ENCODE results near the gene ROM1.
"Not testable (repeated sequence)": the region's sequence is repeated elsewhere in the genome, so short reads cannot be mapped to it uniquely, and the experiment has no call there.

Gene ROM1

GRCh38 chr11:62569611-62570010, 43.4 kb upstream of the ROM1 start:
- no peak overlapping the region for H3K23ac ChIP-seq (ENCODE audit: low read length)
- H2BK12ac ChIP-seq (ENCODE audit: low read length), result no peak overlapping the region
- no peaks in the 10 kb centered on the region for H3K27me3 ChIP-seq (ENCODE audit: insufficient read depth, low read length)
- H4K8ac ChIP-seq (ENCODE audit: low read depth, low read length), result no peak overlapping the region
- H4K91ac ChIP-seq (ENCODE audit: low read depth, low read length), result no peak overlapping the region
- WGBS (ENCODE audit: extremely low coverage, insufficient coverage, insufficient read length), result no CpG with 5 or more reads among the region's 1 CpG
- no peak overlapping the region for H3K14ac ChIP-seq (ENCODE audit: low read length)
- no peak overlapping the region for H3K4me2 ChIP-seq (ENCODE audit: low read length)
- H3K36me3 ChIP-seq (ENCODE audit: control insufficient read depth in 1 of 2, insufficient read depth in 2 of 2, low read length in 2 of 2), result peaks cover 47 to 65% of the 10 kb centered on the region in 2 experiments
- H3K27ac ChIP-seq (ENCODE audit: low read depth, low read length), result no peak overlapping the region
- peaks cover 10% of the 10 kb centered on the region for H3K79me1 ChIP-seq (ENCODE audit: low read length)
- no peak for DNase-seq
- no peak overlapping the region for H2BK5ac ChIP-seq (ENCODE audit: low read depth, low read length, poor library complexity)
- no peak overlapping the region for H4K12ac ChIP-seq (ENCODE audit: low read depth, low read length)
- no peak overlapping the region for H2AK5ac ChIP-seq (ENCODE audit: low read length)
- H3K4me1 ChIP-seq (ENCODE audit: control insufficient read depth in 1 of 2, insufficient read depth in 2 of 2, low read length in 2 of 2), result peaks cover 4% of the 10 kb centered on the region in 2 experiments
- H3K79me2 ChIP-seq (ENCODE audit: control insufficient read depth, insufficient read depth, low read length, poor library complexity), result peaks cover 14% of the 10 kb centered on the region
- H3K18ac ChIP-seq (ENCODE audit: low read length), result no peak overlapping the region
- H2BK120ac ChIP-seq (ENCODE audit: insufficient read depth, low read length, poor library complexity), result no peak overlapping the region
- H3K9me3 ChIP-seq (ENCODE audit: insufficient read depth, low read depth, low read length), result no peaks in the 10 kb centered on the region
- no peak overlapping the region for H3K9ac ChIP-seq (ENCODE audit: low read length)
- no peak overlapping the region for H3K4me3 ChIP-seq (ENCODE audit: low read depth, low read length)
- no peak overlapping the region for H3K4ac ChIP-seq (ENCODE audit: low read depth, low read length)
- H2AFZ ChIP-seq (ENCODE audit: insufficient read depth, low read length, poor library complexity), result no peak overlapping the region

- H3K23ac ChIP-seq (ENCODE audit: low read length); H4K91ac ChIP-seq (ENCODE audit: low read depth, low read length); H3K9me3 ChIP-seq (ENCODE audit: insufficient read depth, low read depth, low read length); H4K12ac ChIP-seq (ENCODE audit: low read depth, low read length); H3K27me3 ChIP-seq (ENCODE audit: insufficient read depth, low read length); H3K9ac ChIP-seq (ENCODE audit: low read length); H3K14ac ChIP-seq (ENCODE audit: low read length); H4K8ac ChIP-seq (ENCODE audit: low read depth, low read length); H2BK120ac ChIP-seq (ENCODE audit: insufficient read depth, low read length, poor library complexity); DNase-seq; H3K18ac ChIP-seq (ENCODE audit: low read length); H2BK12ac ChIP-seq (ENCODE audit: low read length); H2AFZ ChIP-seq (ENCODE audit: insufficient read depth, low read length, poor library complexity); H2BK5ac ChIP-seq (ENCODE audit: low read depth, low read length, poor library complexity); H3K4me3 ChIP-seq (ENCODE audit: low read depth, low read length); H3K4me2 ChIP-seq (ENCODE audit: low read length); H3K27ac ChIP-seq (ENCODE audit: low read depth, low read length); H2AK5ac ChIP-seq (ENCODE audit: low read length): not testable (repeated sequence)
- H3K36me3 ChIP-seq (ENCODE audit: control insufficient read depth in 1 of 2, insufficient read depth in 2 of 2, low read length in 2 of 2), result peaks cover 50 to 62% of the 10 kb centered on the region in 2 experiments
- H3K4me1 ChIP-seq (ENCODE audit: control insufficient read depth in 1 of 2, insufficient read depth in 2 of 2, low read length in 2 of 2), result peaks cover 11 to 13% of the 10 kb centered on the region in 2 experiments
- H3K79me2 ChIP-seq (ENCODE audit: control insufficient read depth, insufficient read depth, low read length, poor library complexity), result peaks cover 15% of the 10 kb centered on the region
- WGBS (ENCODE audit: extremely low coverage, insufficient coverage, insufficient read length), result no CpG with 5 or more reads among the region's 5 CpGs
- peak overlapping the region; percentile 68 for H3K4ac ChIP-seq (ENCODE audit: low read depth, low read length)
- peaks cover 12% of the 10 kb centered on the region for H3K79me1 ChIP-seq (ENCODE audit: low read length)
These were observed 42.2 kb upstream of the ROM1 start for GRCh38 chr11:62570903-62571302.

GRCh38 chr11:62571493-62571892, 41.6 kb upstream of the ROM1 start:
- H3K4me2 ChIP-seq (ENCODE audit: low read length); H3K23ac ChIP-seq (ENCODE audit: low read length); H2AFZ ChIP-seq (ENCODE audit: insufficient read depth, low read length, poor library complexity); H3K27ac ChIP-seq (ENCODE audit: low read depth, low read length); H2BK12ac ChIP-seq (ENCODE audit: low read length); H2BK5ac ChIP-seq (ENCODE audit: low read depth, low read length, poor library complexity); H3K9ac ChIP-seq (ENCODE audit: low read length); H4K8ac ChIP-seq (ENCODE audit: low read depth, low read length); H2BK120ac ChIP-seq (ENCODE audit: insufficient read depth, low read length, poor library complexity); H3K18ac ChIP-seq (ENCODE audit: low read length); H3K9me3 ChIP-seq (ENCODE audit: insufficient read depth, low read depth, low read length); DNase-seq; H2AK5ac ChIP-seq (ENCODE audit: low read length); H4K12ac ChIP-seq (ENCODE audit: low read depth, low read length); H3K27me3 ChIP-seq (ENCODE audit: insufficient read depth, low read length); H4K91ac ChIP-seq (ENCODE audit: low read depth, low read length); H3K14ac ChIP-seq (ENCODE audit: low read length); H3K4me3 ChIP-seq (ENCODE audit: low read depth, low read length): not testable (repeated sequence)
- H3K4ac ChIP-seq (ENCODE audit: low read depth, low read length), result peak overlapping the region; percentile 68
- peaks cover 11 to 13% of the 10 kb centered on the region in 2 experiments for H3K4me1 ChIP-seq (ENCODE audit: control insufficient read depth in 1 of 2, insufficient read depth in 2 of 2, low read length in 2 of 2)
- peaks cover 12% of the 10 kb centered on the region for H3K79me1 ChIP-seq (ENCODE audit: low read length)
- WGBS (ENCODE audit: extremely low coverage, insufficient coverage, insufficient read length), result 100% methylated on average over 1 of the region's 5 CpGs
- peaks cover 52 to 63% of the 10 kb centered on the region in 2 experiments for H3K36me3 ChIP-seq (ENCODE audit: control insufficient read depth in 1 of 2, insufficient read depth in 2 of 2, low read length in 2 of 2)
- H3K79me2 ChIP-seq (ENCODE audit: control insufficient read depth, insufficient read depth, low read length, poor library complexity), result peaks cover 15% of the 10 kb centered on the region

DNA sequence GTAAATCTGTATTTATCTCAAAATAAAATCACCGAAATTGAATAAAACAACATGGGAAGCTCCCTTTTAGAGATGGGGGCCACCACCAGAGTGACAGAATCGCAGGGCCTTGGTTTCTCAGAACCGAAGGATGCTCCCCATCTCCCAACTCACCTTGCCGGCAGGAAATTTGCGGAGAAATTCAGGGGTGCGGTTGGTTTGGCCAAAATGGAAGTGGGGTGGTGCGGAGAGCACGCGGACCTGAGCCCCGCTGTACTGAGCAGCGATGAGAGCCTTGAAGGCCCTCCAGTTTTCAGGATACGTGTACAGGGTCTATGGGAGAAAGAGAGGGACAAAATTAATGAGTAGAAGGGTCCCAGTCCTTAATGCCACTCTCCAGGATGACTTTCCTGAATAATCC, 40.6 kb upstream of the ROM1 start:
- no peak overlapping the region for H3K14ac ChIP-seq (ENCODE audit: low read length)
- H3K4me1 ChIP-seq (ENCODE audit: control insufficient read depth in 1 of 2, insufficient read depth in 2 of 2, low read length in 2 of 2), result peaks cover 11 to 13% of the 10 kb centered on the region in 2 experiments
- H3K4me2 ChIP-seq (ENCODE audit: low read length), result peak overlapping the region; percentile 62
- H2AFZ ChIP-seq (ENCODE audit: insufficient read depth, low read length, poor library complexity), result no peak overlapping the region
- H3K9ac ChIP-seq (ENCODE audit: low read length), result peak overlapping the region; percentile 71
- no peaks in the 10 kb centered on the region for H3K27me3 ChIP-seq (ENCODE audit: insufficient read depth, low read length)
- H2AK5ac ChIP-seq (ENCODE audit: low read length), result no peak overlapping the region
- H3K79me1 ChIP-seq (ENCODE audit: low read length), result peaks cover 12% of the 10 kb centered on the region
- no CpG with 5 or more reads among the region's 12 CpGs for WGBS (ENCODE audit: extremely low coverage, insufficient coverage, insufficient read length)
- H4K8ac ChIP-seq (ENCODE audit: low read depth, low read length), result no peak overlapping the region
- H3K79me2 ChIP-seq (ENCODE audit: control insufficient read depth, insufficient read depth, low read length, poor library complexity), result peaks cover 15% of the 10 kb centered on the region
- H3K18ac ChIP-seq (ENCODE audit: low read length), result no peak overlapping the region
- peaks cover 47 to 63% of the 10 kb centered on the region in 2 experiments for H3K36me3 ChIP-seq (ENCODE audit: control insufficient read depth in 1 of 2, insufficient read depth in 2 of 2, low read length in 2 of 2)
- DNase-seq, result no peak
- no peak overlapping the region for H3K27ac ChIP-seq (ENCODE audit: low read depth, low read length)
- H2BK120ac ChIP-seq (ENCODE audit: insufficient read depth, low read length, poor library complexity), result no peak overlapping the region
- no peak overlapping the region for H2BK5ac ChIP-seq (ENCODE audit: low read depth, low read length, poor library complexity)
- no peak overlapping the region for H4K91ac ChIP-seq (ENCODE audit: low read depth, low read length)
- no peak overlapping the region for H4K12ac ChIP-seq (ENCODE audit: low read depth, low read length)
- no peak overlapping the region for H2BK12ac ChIP-seq (ENCODE audit: low read length)
- H3K4ac ChIP-seq (ENCODE audit: low read depth, low read length), result peak overlapping the region; percentile 91
- no peaks in the 10 kb centered on the region for H3K9me3 ChIP-seq (ENCODE audit: insufficient read depth, low read depth, low read length)
- H3K4me3 ChIP-seq (ENCODE audit: low read depth, low read length), result no peak overlapping the region
- no peak overlapping the region for H3K23ac ChIP-seq (ENCODE audit: low read length)
